Measurements from ENCODE around the gene LMAN2L. TPM values are rescaled to one million over a fixed set of nuclear protein-coding genes. Genes with fewer than 3 reads are reported as not detected.

The LMAN2L gene
- total and polyA plus RNA-seq, 2 of the 8 experiments (the other 6 are each of a cell fraction or from before 2014, with no cell fraction given) = 14.3 to 17.6 TPM

DNA sequence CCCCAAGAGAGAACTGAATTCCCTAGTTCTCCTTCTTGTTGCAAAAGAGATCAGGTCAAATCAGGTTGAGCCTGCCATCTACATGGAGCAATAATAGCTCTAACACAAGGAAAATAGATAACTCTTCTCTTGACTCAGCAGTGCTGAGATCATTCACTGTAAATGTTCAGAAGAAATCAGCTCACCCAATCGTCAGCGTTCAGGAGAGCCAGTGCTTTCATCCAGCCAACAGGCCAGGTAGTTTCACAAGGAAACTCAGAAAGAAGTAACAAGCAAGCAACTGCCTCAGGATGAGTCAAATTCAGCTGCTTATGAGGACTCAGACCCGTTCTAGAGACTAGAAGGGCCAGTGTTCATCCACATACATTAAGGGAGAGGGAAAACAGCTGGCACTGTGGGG is 5.9 kb downstream of the LMAN2L start:
- peaks cover 0 to under 1% (median under 1%) of the 10 kb centered on the region in 4 experiments; a peak in 2 of 7 replicates for H3K4me1 ChIP-seq (replicated peaks in 1 of 4; ENCODE audit: control insufficient read depth in 3 of 4, insufficient read depth in 4 of 4, low read length in 3 of 4)
- POLR2A ChIA-PET (ENCODE audit: partially characterized antibody) = interaction anchor here (0.7 to 1.2 kb wide), 2 partner anchors 10 to 27 kb away, joined by 3 read pairs; no protein-coding TSS in a partner anchor
- peaks cover 0 to 13% of the 10 kb centered on the region in 2 experiments; a peak in 2 of 4 replicates for H3K79me2 ChIP-seq (ENCODE audit: control insufficient read depth in 1 of 2, insufficient read depth in 2 of 2, low read length in 2 of 2)
- no peak overlapping the region for H2AK5ac ChIP-seq (ENCODE audit: low read depth, low read length)
- no peak overlapping the region for H2BK120ac ChIP-seq (replicated peaks; ENCODE audit: low read depth, low read length)
- CTCF ChIA-PET (ENCODE audit: partially characterized antibody) = interaction anchor here (1.0 to 1.4 kb wide), 3 partner anchors 14 to 29 kb away, joined by 3 to 8 read pairs (median 4); partner anchors contain the start of gene CNNM4
- H3K79me1 ChIP-seq (ENCODE audit: low read depth, low read length) = peaks cover 3% of the 10 kb centered on the region
- H3K4me3 ChIP-seq (ENCODE audit: extremely low read depth in 1 of 4, insufficient read depth in 2 of 4, low read depth in 3 of 4, low read length in 4 of 4) = no peak overlapping the region
- TF ChIP-seq GTF2F1 (IDR thresholded peaks at IDR 0.05; ENCODE audit: borderline replicate concordance, low read depth, low read length) = no peak
- no peak for TF ChIP-seq TCF12 (IDR thresholded peaks at IDR 0.05; ENCODE audit: low read depth, low read length)
- no peak for TF ChIP-seq HDAC6 (IDR thresholded peaks at IDR 0.05; ENCODE audit: low read depth, low read length)
- no peak for TF ChIP-seq ASH2L (IDR thresholded peaks at IDR 0.05; ENCODE audit: low read length)
- no peak for TF ChIP-seq EGR1 (IDR thresholded peaks at IDR 0.05; ENCODE audit: borderline replicate concordance, low read depth, low read length)
- TF ChIP-seq HDAC2 (IDR thresholded peaks at IDR 0.05; ENCODE audit: borderline replicate concordance in 1 of 2, low read depth in 2 of 2, low read length in 2 of 2) = no peak
- TF ChIP-seq, protein P1, sequence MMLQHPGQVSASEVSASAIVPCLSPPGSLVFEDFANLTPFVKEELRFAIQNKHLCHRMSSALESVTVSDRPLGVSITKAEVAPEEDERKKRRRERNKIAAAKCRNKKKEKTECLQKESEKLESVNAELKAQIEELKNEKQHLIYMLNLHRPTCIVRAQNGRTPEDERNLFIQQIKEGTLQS (IDR thresholded peaks at IDR 0.05; ENCODE audit: insufficient read depth, low read depth, low read length) = no peak
- no peak for TF ChIP-seq CREB1 (IDR thresholded peaks at IDR 0.05)
- TF ChIP-seq BCL11A (IDR thresholded peaks at IDR 0.05; ENCODE audit: low read depth in 2 of 2, low read length in 2 of 2) = no peak
- TF ChIP-seq SRF (IDR thresholded peaks at IDR 0.05; ENCODE audit: low read depth, low read length) = no peak
- no peak overlapping the region for H2BK15ac ChIP-seq (ENCODE audit: low read length)
- H2BK20ac ChIP-seq (ENCODE audit: low read length) = no peak overlapping the region
- H4K91ac ChIP-seq (replicated peaks; ENCODE audit: insufficient read length, low read length) = no peak overlapping the region
- H3K4ac ChIP-seq (replicated peaks; ENCODE audit: insufficient read length, low read depth, low read length) = no peak overlapping the region
- no peak overlapping the region for H3K4me2 ChIP-seq (ENCODE audit: insufficient read depth in 1 of 2, low read depth in 2 of 2, low read length in 2 of 2)
- no peak overlapping the region for H3K27ac ChIP-seq (ENCODE audit: low read depth, low read length)
- WGBS, 2 experiments (ENCODE audit: extremely low coverage in 1 of 2, insufficient coverage in 1 of 2, insufficient read length in 1 of 2, insufficient replicate concordance in 2 of 2, low coverage in 1 of 2, low lambda C conversion rate in 2 of 2, missing lambda C conversion rate in 1 of 2) = 89% methylated on average over 3 of the region's 3 CpGs; no CpG with 5 or more reads in 1 of the 2 experiments
- no peak overlapping the region for H2AFZ ChIP-seq (ENCODE audit: low read length)
- no peak overlapping the region for H2BK12ac ChIP-seq (ENCODE audit: low read depth, low read length)
- peaks cover 11 to 64% (median 45%) of the 10 kb centered on the region in 4 experiments; a peak in 7 of 8 replicates for H3K36me3 ChIP-seq (ENCODE audit: control insufficient read depth in 2 of 4, insufficient read depth in 4 of 4, low read length in 3 of 4)
- no peak overlapping the region for H3K23ac ChIP-seq (ENCODE audit: insufficient read length)
- DNase-seq (ENCODE audit: low read depth in 1 of 2, low spot score in 2 of 2) (no peak), FAIRE-seq (no peak)
- H3K23me2 ChIP-seq (ENCODE audit: low read depth, low read length) = no peaks in the 10 kb centered on the region
- H4K8ac ChIP-seq (ENCODE audit: extremely low read depth, insufficient read depth, low read length) = no peak overlapping the region
- no peak overlapping the region for H3K18ac ChIP-seq (ENCODE audit: extremely low read depth, low read length)
- no peak overlapping the region for H2BK5ac ChIP-seq (ENCODE audit: low read depth, low read length)
- no peak overlapping the region for H3K56ac ChIP-seq (replicated peaks; ENCODE audit: insufficient read length, low read depth, low read length)
- peaks cover 0 to 3% of the 10 kb centered on the region in 2 experiments for H4K20me1 ChIP-seq (replicated peaks in 1 of 2; ENCODE audit: control insufficient read depth in 1 of 2, insufficient read depth in 2 of 2, low read length in 2 of 2)
- no peaks in the 10 kb centered on the region for H3K9me3 ChIP-seq (ENCODE audit: insufficient read depth in 2 of 2, low read depth in 1 of 2, low read length in 1 of 2)
- H3K9ac ChIP-seq (replicated peaks in 1 of 4; ENCODE audit: extremely low read depth in 1 of 4, low read depth in 3 of 4, low read length in 3 of 4) = no peak overlapping the region
- H4K5ac ChIP-seq (ENCODE audit: insufficient read length, low read depth, low read length) = no peak overlapping the region
- H3K27me3 ChIP-seq (replicated peaks in 1 of 4; ENCODE audit: control insufficient read depth in 3 of 4, extremely low read depth in 1 of 4, insufficient read depth in 3 of 4, low read length in 3 of 4) = no peaks in the 10 kb centered on the region
- no peak overlapping the region for H3K14ac ChIP-seq (ENCODE audit: insufficient read length)

Data from H1 (cell line).